Prostate gland (tissue), 2 donors: ENCODE results near the gene PIRT. TPM values are rescaled to one million over a fixed set of nuclear protein-coding genes. Genes with fewer than 3 reads are reported as not detected.

ENCODE experiments used
- DNase-seq: peaks from one replicate; pipeline ENCODE4 v3.0.0-alpha.2; 2019; ENCODE audit warnings: low spot score
- H3K27ac ChIP-seq, 2 donors: fragments of 200-600 bp; sonication (generic); 2 replicates each; pipeline ENCODE4 v1.5.1; 2017 to 2019
- H3K27me3 ChIP-seq: fragments of 200-600 bp; sonication (generic); replicated peaks from 2 replicates; pipeline ENCODE4 v1.5.1; 2019; ENCODE audit not compliant: insufficient read depth
- H3K36me3 ChIP-seq, 2 donors: fragments of 200-600 bp; sonication (generic); 1 replicate in 1 of 2; 2 replicates in 1 of 2; pipeline versions ENCODE4 v1.5.1 to v1.8.1; 2017 to 2019
- H3K4me1 ChIP-seq: fragments of 200-600 bp; sonication (generic); replicated peaks from 2 replicates; pipeline ENCODE4 v1.5.1; 2019
- H3K4me3 ChIP-seq, 2 donors: fragments of 200-600 bp; sonication (generic); 2 replicates each; pipeline ENCODE4 v1.5.1; 2017 to 2019
- H3K9me3 ChIP-seq: fragments of 200-600 bp; sonication (generic); 2 replicates; pipeline ENCODE4 v1.5.1; 2017
- CTCF ChIP-seq, 4 experiments: fragments of 200-600 bp in 2 of 4; fragments of 450-650 bp in 2 of 4; sonication (generic) in 2 of 4; IDR thresholded peaks; 1 replicate in 3 of 4; 2 replicates in 1 of 4; pipeline ENCODE4 v1.5.1; 2016 to 2019; ENCODE audit warnings: antibody characterized with exemption in 4 of 4, mild to moderate bottlenecking in 2 of 4, moderate library complexity in 2 of 4
- POLR2A ChIP-seq: fragments of 450-650 bp; IDR thresholded peaks from one replicate; pipeline ENCODE4 v1.6.1; 2016; ENCODE audit warnings: antibody characterized with exemption, mild to moderate bottlenecking
- POLR2AphosphoS5 ChIP-seq: sonication (generic); formaldehyde crosslinking; IDR thresholded peaks from one replicate; pipeline ENCODE4 v1.6.1; 2017; ENCODE audit warnings: antibody characterized with exemption
- WGBS: methylation state at CpG from one replicate; pipeline ENCODE4 v1.1.5; 2018; 5-methylcytosine and 5-hydroxymethylcytosine counted together
- intact Hi-C: fragments of 100-400 bp; cut with DNase I; formaldehyde crosslinking; loops from one replicate; pipeline ENCODE4 v1.14.2; 2022
- total RNA-seq, 2 donors: library from RNA; depleted of rRNA; stranded (reverse); fragments of >200 nt; gene quantifications; one replicate each; pipeline ENCODE4 v1.1.0, GENCODE V29; 2016

The PIRT gene
- total RNA-seq, 2 donors from 2014 or later: 1.2 TPM; not detected in 1

GRCh38 chr17:10821770-10822169, 16.1 kb downstream of the PIRT start:
- no peaks in the 10 kb centered on the region for H3K9me3 ChIP-seq
- H3K36me3 ChIP-seq: no peaks in the 10 kb centered on the region
- no peak for DNase-seq
- TF ChIP-seq POLR2AphosphoS5: no peak
- no peak for TF ChIP-seq CTCF (IDR thresholded peaks at IDR 0.05)
- TF ChIP-seq POLR2A: no peak
- no peaks in the 10 kb centered on the region for H3K4me1 ChIP-seq
- no peak overlapping the region for H3K4me3 ChIP-seq
- intact Hi-C loops: no loop called here
- no peak overlapping the region for H3K27ac ChIP-seq
- no peaks in the 10 kb centered on the region for H3K27me3 ChIP-seq

- no peak overlapping the region for H3K27ac ChIP-seq
- DNase-seq: no peak
- 51% methylated on average over 4 of the region's 4 CpGs for WGBS
- H3K4me1 ChIP-seq: no peaks in the 10 kb centered on the region
- no peaks in the 10 kb centered on the region for H3K27me3 ChIP-seq
- intact Hi-C loops: no loop called here
- no peak for TF ChIP-seq POLR2AphosphoS5
- no peak for TF ChIP-seq CTCF (IDR thresholded peaks at IDR 0.05)
- no peak for TF ChIP-seq POLR2A
- H3K9me3 ChIP-seq: no peaks in the 10 kb centered on the region
- H3K36me3 ChIP-seq: no peaks in the 10 kb centered on the region
- no peak overlapping the region for H3K4me3 ChIP-seq
Measured at GRCh38 chr17:10821054-10821453, 16.8 kb downstream of the PIRT start.

GRCh38 chr17:10815319-10815718, 22.6 kb downstream of the PIRT start:
- TF ChIP-seq CTCF (IDR thresholded peaks at IDR 0.05) (no peak), POLR2AphosphoS5 (no peak), POLR2A (no peak)
- no peaks in the 10 kb centered on the region for H3K4me1 ChIP-seq
- no peak overlapping the region for H3K27ac ChIP-seq
- H3K4me3 ChIP-seq: no peak overlapping the region
- no peaks in the 10 kb centered on the region for H3K9me3 ChIP-seq
- WGBS: 71% methylated on average over 5 of the region's 5 CpGs
- H3K27me3 ChIP-seq: no peaks in the 10 kb centered on the region
- peak; percentile 16 for DNase-seq
- intact Hi-C loops: no loop called here
- no peaks in the 10 kb centered on the region for H3K36me3 ChIP-seq

- no peak for DNase-seq
- Histone ChIP-seq H3K36me3 (no peaks in the 10 kb centered on the region), H3K9me3 (no peaks in the 10 kb centered on the region), H3K27ac (no peak overlapping the region), H3K4me3 (no peak overlapping the region), H3K27me3 (no peaks in the 10 kb centered on the region), H3K4me1 (no peaks in the 10 kb centered on the region)
- TF ChIP-seq POLR2AphosphoS5 (no peak), POLR2A (no peak), CTCF (IDR thresholded peaks at IDR 0.05) (no peak)
- intact Hi-C loops: no loop called here
- WGBS: 32% methylated on average over 1 of the region's 1 CpG
Measured at GRCh38 chr17:10814075-10814474, 23.8 kb downstream of the PIRT start.

GRCh38 chr17:10812674-10813073, 25.2 kb downstream of the PIRT start:
- no peaks in the 10 kb centered on the region for H3K36me3 ChIP-seq
- no peaks in the 10 kb centered on the region for H3K27me3 ChIP-seq
- intact Hi-C loops: no loop called here
- no peak overlapping the region for H3K27ac ChIP-seq
- H3K4me1 ChIP-seq: no peaks in the 10 kb centered on the region
- H3K9me3 ChIP-seq: no peaks in the 10 kb centered on the region
- WGBS: 52% methylated on average over 5 of the region's 5 CpGs
- no peak for TF ChIP-seq CTCF (IDR thresholded peaks at IDR 0.05)
- TF ChIP-seq POLR2AphosphoS5: no peak
- no peak for TF ChIP-seq POLR2A
- no peak for DNase-seq
- no peak overlapping the region for H3K4me3 ChIP-seq
